Measurements from ENCODE around the gene ZNF341.

- TF ChIP-seq CTCF (IDR thresholded peaks at IDR 0.05; ENCODE audit: borderline replicate concordance, extremely low read depth, low read length, poor library complexity, severe bottlenecking) (no peak), EZH2 (IDR thresholded peaks at IDR 0.05; ENCODE audit: borderline replicate concordance, low read depth, low read length, severe bottlenecking) (no peak)
These were observed 46.3 kb upstream of the ZNF341 start for GRCh38 chr20:33685328-33686099.

All from DND-41 (cell line).